SU-DHL-6 (cell line): ENCODE measurements around the gene FRMD3.

Experiments
- EZH2phosphoT487 ChIP-seq: fragments of 200-600 bp; sonication (generic), shearing (Covaris generic); conservative IDR thresholded peaks from 2 replicates; pipeline ENCODE4 v1.6.1; 2018; ENCODE audit warnings: mild to moderate bottlenecking, antibody characterized with exemption, low read length, moderate library complexity, mixed read lengths
- TF ChIP-seq, protein P1 (sequence below): fragments of 200-600 bp; sonication (generic); IDR thresholded peaks from one replicate; pipeline ENCODE4 v1.5.1; 2017; ENCODE audit warnings: antibody characterized with exemption, mild to moderate bottlenecking, low read length, moderate library complexity; ENCODE audit not compliant: insufficient read depth, poor library complexity, severe bottlenecking

DNA sequence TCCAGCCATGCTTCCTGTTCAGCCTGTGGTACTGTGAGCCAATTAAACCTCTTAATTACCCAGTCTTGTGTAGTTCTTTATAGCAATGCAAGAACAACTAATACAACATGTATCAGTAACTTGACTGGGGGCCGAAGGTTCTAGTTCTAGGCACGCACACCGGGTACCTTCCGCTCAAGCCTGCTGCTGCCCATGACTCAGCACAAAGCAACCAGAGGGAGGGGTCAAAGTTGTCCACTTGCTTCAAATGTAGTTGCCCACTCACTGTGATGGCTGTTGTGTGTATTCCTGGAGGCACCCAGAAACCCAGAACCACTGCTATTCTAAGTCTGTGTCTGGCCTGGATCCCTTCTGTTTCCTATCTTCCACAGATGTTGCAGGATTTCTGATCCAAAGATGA is 222.6 kb downstream of the FRMD3 start:
- TF ChIP-seq, protein P1, sequence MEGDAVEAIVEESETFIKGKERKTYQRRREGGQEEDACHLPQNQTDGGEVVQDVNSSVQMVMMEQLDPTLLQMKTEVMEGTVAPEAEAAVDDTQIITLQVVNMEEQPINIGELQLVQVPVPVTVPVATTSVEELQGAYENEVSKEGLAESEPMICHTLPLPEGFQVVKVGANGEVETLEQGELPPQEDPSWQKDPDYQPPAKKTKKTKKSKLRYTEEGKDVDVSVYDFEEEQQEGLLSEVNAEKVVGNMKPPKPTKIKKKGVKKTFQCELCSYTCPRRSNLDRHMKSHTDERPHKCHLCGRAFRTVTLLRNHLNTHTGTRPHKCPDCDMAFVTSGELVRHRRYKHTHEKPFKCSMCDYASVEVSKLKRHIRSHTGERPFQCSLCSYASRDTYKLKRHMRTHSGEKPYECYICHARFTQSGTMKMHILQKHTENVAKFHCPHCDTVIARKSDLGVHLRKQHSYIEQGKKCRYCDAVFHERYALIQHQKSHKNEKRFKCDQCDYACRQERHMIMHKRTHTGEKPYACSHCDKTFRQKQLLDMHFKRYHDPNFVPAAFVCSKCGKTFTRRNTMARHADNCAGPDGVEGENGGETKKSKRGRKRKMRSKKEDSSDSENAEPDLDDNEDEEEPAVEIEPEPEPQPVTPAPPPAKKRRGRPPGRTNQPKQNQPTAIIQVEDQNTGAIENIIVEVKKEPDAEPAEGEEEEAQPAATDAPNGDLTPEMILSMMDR: no peak
- no peak for TF ChIP-seq EZH2phosphoT487
